Smooth muscle cell of the brain vasculature (primary cell): ENCODE results near the gene HSBP1L1.

Experiments
- DNase-seq: peaks from one replicate; pipeline ENCODE4 v3.0.0-alpha.2; 2012; ENCODE audit warnings: low read depth, low spot score

The HSBP1L1 gene

GRCh38 chr18:79930020-79930642 is 34.3 kb upstream of the HSBP1L1 start:
- DNase-seq, result no peak

DNA sequence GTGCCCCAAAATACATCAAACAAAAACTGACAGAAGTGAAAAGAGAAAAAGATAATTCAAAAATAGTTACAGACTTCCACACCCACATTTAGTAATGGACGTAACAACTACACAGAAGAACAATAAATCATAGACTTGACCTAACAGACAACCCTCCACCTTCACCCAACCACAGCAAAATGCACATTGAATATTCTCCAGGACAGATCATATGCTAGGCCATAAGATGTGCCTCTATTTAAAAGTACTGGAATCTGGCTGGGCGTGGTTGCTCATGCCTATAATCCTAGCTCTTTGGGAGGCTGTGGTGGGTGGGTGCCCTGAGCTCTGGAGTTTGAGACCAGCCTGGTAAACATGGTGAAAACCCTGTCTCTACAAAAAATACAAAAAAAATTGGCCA is 33.0 kb upstream of the HSBP1L1 start:
- DNase-seq, result no peak

DNA sequence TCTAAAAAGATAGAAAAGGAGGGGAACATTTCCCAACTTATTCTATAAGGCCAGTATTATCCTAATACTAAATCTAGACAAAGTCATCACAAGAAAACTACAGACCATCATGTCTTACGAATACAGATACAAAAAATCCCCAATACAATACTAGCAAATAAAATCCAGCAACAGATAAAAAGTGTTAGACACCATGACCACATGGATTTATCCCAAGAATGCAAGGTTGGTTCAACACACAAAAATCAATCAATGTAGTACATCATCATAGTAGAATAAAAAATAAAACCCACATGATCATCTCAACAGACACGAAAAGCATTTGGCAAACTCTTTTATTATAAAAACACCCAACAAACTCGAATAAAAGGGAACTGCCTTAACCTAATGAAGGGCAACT is 31.5 kb upstream of the HSBP1L1 start:
- no peak for DNase-seq

- DNase-seq, result no peak
These were observed 30.7 kb upstream of the HSBP1L1 start for GRCh38 chr18:79933765-79934164.

GRCh38 chr18:79934311-79935097 is 29.9 kb upstream of the HSBP1L1 start:
- no peak for DNase-seq

DNA sequence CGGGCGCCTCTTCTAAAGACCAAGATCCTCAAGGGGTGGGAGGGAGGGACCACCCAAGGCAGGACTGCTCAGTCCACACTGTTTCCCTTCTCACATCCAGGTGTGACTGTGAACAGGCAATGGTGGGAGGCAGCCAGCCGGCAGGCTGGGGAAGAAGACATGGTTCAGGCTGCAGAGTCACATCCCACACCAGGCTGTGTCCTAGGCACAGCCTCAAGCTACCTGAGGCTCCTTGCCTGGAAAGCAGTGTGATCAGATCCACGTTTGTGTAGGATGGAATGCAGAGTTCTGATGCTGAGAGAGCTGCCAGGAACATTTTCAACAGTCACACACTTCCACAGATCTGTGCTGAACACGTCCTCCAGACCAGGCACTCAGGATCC is 29.4 kb upstream of the HSBP1L1 start:
- DNase-seq, result no peak

- DNase-seq, result no peak
These were observed 28.9 kb upstream of the HSBP1L1 start for GRCh38 chr18:79935499-79935898.

DNA sequence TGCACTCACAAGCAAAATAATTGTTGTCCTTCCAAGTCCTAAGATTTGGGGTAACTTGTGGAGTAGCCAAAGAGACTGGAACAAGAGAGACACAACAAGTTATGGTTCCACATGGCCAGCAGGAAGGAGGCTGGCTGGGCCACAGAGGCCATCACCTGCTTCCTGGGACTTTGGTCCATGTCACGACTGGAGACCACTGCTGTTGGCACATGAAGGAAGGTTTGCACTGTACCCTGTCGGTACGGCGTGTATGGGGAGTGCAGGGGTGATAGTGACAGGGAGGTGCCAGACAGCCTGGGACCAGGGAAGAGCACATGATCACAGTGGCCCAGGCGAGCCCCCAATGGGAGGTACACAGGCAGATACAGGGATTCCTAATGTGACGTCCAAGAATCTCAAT is 28.5 kb upstream of the HSBP1L1 start:
- no peak for DNase-seq

DNA sequence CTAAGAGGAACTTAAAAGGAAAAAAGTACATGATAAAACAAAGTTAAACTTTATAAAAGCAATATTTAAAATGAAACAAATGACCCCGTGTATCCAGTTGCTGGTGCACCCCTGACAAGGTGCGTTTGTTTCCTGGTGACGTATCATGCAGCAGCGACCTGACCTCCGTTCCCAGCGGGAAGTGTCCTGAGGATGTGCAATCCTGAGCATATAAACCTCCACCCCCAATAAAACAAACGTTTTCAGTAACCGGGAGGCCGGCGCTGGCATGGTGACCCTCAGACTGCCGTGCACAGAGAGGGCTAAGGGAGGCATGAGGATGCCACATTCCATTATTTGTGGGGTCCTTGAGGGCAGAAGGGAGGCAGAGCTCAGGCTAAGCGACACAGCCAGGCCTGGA is 27.8 kb upstream of the HSBP1L1 start:
- DNase-seq, result no peak

DNA sequence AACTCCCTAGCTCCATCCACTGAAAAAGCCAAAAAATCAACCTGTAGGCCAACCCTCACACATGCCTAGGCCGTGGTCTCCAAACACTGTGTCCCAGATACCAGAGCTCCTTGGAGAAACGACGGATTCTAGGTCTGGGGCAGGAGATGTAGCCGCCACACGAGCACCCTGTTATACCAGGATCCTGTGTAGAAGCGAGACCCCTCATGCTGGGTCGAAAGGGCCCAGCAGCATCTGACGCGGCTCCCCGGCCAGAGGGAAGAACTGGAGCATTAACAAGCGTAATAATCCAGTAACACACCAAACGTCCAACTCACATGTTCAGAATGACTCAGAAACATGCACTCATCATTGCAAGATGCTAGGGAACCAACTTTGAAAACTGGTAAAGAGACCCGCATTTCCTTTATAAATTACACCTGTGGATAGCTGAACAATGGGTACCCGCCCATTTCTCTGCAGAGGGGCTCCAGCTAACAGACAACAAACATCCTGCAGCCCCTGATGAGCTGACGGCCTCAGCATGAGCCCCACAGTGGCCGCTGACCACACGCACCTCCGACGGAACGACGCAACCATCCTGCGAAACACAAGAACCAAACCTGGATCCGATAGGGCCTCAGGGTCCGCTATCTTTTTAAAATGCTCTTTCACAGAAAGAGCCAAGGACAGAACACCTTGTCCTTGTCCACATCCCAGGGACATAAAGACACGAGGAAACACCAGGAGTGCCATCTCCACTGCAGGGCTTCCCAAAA is 27.2 kb upstream of the HSBP1L1 start:
- DNase-seq, result no peak

GRCh38 chr18:79938196-79938595 is 26.2 kb upstream of the HSBP1L1 start:
- no peak for DNase-seq

DNA sequence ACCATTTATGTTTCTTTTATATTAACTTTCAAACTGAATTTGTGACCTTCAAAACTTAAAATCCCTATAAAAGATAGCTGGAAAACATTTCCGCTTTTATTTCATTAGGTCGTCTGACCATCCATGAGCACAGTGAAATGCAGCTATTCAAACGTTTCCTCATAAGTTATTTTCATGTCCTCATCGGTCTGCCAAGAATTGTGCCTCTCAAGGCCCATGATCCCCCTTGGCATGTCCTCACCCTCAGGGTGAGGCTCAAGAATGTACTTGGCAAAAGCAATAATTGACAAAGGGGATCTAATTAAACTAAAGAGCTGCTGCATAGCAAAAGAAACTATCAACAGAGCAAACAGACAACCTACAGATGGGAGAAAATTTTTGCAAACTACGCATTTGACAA is 25.3 kb upstream of the HSBP1L1 start:
- DNase-seq, result no peak

GRCh38 chr18:79940126-79940813 is 24.2 kb upstream of the HSBP1L1 start:
- no peak for DNase-seq

DNA sequence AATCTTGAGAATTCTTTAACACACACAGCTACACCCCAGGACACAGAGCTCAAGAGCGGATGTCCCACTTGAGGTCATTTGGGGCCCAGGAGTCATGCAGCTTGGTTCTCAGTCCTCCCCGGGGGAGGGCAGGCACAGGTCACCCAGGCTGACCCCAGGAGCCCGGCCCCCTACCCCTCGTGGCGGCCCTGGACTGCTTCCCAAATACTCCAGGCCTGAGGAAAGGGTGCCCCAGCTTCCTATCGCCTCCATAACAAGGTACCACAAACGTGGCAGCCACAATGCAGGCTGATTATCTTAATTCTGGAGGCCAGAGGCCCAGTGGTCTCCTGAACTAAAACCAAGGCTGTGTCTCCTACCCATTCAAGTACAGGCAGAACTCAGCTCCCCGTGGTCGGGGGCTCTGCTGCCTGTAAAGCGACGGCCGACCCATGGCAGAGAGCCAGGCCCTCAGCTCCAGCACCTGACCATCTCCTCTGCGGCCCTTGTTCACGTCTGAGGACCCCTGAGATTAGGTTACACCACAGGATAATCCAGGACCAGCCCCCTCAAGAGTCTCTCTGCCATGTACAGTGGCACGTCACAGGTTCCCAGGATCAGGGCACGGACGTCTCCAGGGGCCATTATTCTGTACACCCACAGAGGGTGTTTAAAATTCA is 23.5 kb upstream of the HSBP1L1 start:
- no peak for DNase-seq

DNA sequence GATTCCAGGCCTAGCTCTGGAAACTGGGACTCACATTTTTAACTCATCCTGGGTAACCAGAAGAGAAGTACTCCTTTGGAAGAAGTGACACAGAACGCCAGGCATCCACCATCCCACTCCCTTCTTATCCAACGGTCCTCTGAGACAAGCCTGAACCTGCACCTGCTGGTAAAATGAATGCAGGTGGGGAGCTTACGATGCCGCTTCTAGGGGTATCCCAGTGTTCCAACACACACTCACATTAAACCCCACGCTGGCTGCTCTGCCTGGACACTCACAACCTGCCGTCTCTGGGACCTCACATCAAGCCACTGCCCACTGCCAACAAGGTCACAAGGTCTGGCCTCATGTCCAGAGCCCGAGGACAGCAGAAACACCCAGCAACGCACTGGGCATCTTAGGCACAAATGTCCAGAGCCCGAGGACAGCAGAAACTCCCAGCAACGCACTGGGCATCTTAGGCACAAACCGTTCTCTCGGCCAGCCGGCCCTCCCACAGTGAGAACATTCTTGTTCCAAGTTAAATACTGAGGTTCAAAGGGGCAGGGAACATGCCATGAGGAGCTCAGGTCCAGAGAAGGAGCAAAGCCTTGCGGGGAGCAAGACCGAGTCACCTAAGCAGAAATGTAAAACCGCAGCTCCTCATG is 22.8 kb upstream of the HSBP1L1 start:
- no peak for DNase-seq

- no peak for DNase-seq
These were observed 22.2 kb upstream of the HSBP1L1 start for GRCh38 chr18:79942211-79942610.

DNA sequence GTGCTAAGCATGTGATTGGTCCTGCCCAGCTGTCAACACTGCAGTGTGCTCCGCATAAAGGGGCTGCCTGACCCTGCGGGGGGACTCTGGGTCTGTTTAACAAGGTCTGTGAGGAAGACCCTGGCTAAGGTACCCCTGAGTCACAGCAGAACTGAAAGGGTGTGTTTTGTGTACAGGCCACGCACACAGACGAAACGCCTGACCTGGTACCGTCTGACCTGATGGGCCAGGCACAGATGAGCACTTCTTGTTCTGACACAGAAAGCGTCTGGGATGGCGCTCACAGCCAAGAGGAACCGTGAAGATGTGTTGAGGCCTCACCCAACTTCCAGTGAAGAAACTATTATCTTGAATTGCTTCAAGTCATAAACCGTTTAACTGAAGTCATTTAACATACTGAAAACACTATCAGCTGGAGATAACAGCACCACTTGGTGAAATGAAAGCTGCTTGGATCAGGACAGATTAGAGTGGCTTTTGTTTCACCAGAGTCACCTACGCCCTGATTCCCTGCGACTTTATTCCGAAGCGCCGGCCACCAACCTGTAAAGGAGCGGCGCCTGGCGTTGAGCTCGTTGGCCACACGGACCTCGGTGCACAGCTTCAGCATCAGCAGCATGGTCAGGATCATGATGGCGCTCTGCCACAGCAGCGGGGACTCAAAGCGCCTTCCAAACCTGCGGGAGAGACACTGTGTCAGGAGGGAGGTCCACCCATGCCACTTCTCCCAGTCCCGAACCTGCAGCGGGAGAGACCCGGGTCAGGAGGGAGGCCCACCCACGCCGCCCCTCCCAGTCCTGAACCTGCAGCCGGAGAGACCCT is 21.4 kb upstream of the HSBP1L1 start:
- DNase-seq, result no peak

DNA sequence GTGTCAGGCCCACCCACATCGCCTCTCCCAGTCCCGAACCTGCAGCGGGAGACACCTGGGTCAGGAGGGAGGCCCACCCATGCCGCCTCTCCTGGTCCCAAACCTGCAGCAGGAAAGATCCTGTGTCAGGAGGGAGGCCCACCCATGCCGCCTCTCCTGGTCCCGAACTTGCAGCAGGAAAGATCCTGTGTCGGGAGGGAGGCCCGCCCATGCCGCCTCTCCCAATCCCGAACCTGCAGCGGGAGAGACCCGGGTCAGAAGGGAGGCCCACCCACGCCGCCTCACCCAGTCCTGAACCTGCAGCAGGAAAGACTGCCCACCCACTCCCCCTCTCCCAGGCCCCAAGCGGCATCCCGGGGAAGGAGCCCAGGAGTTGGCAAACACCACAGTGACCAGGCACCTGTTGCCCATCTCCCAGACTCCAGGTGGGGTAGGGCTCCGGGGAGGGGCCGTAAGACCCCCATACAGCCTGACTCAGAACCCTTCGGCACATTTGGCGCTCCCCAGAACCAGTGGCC is 20.8 kb upstream of the HSBP1L1 start:
- DNase-seq, result no peak

DNA sequence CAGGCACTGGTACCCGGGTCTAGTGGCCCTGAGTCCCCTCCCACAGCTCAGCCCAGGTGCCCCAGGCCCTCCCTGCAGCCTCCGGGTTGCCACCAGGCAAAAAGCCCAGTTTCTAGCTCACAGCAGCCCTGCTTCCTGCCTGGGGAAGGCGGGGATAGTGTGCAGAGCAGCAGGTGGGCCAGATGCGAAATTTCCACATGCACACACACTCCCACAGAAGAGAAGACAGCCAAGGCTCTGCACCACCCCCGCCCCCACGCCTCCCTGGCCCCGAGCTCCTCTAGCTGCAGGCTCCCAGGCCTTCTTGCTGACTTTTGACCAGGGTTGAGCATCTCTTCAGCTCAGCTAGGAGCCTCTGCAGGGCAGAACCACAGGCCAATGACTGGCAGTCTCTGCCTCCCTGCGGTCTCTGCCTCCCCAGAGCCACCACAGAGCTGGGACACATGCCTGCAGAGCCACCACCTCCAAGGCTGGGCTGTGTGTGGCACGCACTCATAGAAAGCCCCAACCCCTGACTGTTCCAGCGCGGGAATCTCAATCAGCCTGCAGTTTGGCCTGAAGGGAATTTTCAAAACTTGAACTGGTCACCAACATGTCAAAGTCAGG is 20.2 kb upstream of the HSBP1L1 start:
- peak; percentile 65 for DNase-seq

DNA sequence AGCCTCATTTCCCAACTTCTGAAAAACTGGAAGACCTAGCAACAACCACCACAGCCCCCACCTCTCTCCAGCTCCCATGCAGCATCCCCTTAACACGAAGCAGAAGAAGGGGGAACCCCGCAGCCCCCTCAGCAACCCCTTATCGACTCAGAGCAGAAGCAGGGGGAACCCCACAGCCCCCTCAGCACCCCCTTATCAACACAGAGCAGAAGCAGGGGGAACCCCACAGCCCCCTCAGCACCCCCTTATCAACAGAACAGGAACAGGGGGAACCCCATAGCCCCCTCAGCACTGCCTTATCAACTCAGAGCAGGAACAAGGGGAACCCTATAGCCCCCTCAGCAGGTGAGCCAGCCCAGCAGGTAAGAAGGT is 19.7 kb upstream of the HSBP1L1 start:
- no peak for DNase-seq
